Activated T-helper 1 cell treated with anti-CD3 and anti-CD28 coated beads, Interleukin-2, amount 50 U/mL, for 16 hours (primary cell): ENCODE measurements around the gene KPNA1.

ENCODE experiments used
- DNase-seq, 2 donors: peaks; one replicate each; pipeline ENCODE4 v3.0.0-alpha.2; 2020; ENCODE audit warnings: low read depth in 1 of 2, low spot score in 1 of 2

KPNA1 gene

DNA sequence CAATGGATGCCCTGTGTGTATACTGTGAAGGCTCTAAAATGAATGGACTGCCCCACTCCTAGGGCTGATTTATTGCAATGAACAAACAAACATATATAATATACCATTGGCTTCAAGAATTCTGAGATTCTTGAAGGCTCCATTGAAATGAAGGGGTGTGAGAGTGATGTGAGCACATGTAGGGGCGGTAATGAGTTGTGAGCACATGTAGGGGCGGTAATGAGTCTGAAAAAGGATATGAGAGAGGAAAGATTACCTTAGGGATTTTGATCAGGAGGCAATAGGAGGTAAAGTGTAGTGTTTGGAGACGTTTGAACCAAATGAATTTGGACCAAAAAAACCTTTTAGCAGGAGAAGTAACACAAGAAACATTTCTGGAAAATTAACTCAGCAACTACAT is 127.0 kb downstream of the KPNA1 start:
- no peak for DNase-seq

DNA sequence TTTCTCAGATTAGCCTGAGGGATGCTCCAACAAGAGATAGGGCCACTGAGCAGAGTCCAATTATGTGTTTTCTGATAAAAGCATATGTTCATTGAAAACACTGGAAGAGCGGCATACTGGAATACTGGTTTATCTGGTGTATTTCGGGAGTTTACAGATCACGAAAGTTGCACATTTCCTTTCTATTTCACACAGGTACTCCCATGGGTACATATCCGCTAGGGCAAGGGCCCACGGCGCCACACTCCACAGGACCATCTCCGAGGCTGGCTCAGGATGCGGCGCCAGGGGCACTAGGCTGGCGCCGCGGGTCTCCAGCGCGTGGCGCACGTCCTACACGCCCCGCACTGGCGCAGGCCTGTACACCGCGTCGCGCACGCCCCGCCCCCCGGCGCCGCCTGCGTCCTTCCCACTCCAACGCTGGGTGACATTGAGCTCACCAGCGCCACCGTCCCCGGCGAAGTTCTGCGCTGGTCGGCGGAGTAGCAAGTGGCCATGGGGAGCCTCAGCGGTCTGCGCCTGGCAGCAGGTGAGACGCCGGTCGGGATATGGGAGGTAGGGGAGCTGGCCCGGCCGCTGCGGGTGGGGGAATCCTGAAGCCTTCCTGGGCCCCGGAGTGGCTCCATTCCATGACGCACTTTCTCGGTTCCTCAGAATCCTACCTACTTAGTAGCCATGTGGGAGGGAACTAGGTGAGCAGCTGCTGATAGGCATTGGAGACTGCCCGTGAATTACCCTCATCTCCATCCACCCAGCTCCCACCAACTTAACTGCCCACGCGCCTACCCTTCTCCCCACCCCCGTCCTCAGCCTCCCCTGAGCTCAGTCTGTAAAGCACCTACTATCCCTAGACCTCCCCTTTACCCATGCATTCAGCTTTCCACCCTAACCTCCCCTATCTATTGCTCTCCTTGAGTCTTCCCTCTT is 130.7 kb downstream of the KPNA1 start, which contains the start of gene FAM162A:
FAM162A (plus strand) TSS at position 412 of the 927 bp plus-strand sequence; CDS start at position 496, 84 bp downstream.
- DNase-seq, result peak; percentile 85 to 90

DNA sequence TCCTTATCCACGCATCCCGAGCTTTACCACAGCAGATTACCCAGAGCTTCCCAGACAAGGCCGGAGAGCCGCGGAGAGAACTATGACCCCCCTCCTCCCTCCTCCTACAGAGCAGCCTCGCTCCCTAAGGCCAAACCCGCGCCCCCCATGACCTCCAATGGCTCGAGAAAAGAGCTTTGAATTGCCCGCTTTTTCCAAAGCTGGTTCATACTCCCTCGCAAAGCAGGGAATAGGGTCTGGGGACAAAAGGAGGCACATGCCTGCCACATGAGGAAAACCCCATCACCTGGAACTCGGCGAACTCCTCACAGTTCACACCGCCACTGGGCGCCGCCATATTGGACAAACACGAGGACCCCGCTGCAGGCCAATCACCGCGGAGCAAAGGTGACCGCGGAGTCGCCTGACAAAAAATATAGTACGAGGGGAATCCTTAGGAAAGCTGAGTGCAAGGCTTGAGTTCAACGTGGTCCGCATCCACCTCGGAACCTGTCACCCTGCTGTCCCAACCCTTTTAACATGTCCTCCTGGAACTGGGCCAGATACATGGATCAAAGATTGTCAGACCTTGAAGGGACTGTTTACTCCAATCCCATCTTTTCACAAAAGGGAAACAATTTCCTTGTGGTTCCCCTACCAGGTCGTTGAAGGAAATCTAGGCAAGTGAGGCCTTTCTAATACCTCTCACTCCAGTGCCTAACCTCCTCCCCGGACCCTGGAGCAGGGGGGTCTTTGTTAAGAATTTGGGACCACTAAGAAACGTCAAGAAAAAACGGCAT is 131.7 kb downstream of the KPNA1 start, which contains the start of gene MIX23:
MIX23 (minus strand) TSS at position 344 of the 779 bp plus-strand sequence; CDS start at position 337, 7 bp downstream.
- peak; percentile 65 to 74 for DNase-seq

DNA sequence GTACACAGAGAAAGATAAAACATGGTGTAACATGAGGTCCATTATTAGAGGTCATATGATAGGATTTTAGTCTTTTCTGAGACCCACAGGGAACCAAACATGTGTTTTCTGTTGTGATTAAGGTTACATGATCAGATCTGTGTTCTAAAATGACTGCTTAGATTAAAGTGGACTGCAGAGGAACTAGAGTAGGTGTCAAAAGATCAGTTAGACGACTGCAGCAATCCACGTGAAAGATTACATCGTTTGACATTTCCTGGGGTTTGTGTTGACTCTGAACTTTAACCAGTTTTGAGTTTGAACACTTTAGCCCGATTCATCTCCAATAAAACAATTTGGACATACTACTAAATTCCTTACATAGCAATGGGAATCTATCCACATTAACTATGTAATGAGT is 136.8 kb downstream of the KPNA1 start:
- no peak for DNase-seq

- DNase-seq, result no peak
Observed at GRCh38 chr3:122374034-122374433, 140.7 kb downstream of the KPNA1 start.
